ENCODE data around the gene OBSL1. TPM values are rescaled to one million over a fixed set of nuclear protein-coding genes. Genes with fewer than 3 reads are reported as not detected.

OBSL1 gene
- total and polyA plus RNA-seq, 10 of the 15 experiments (the other 5 are each of a cell fraction or from before 2014, with no cell fraction given), result 0.14 to 0.77 TPM; not detected in 8

GRCh38 chr2:219502618-219503017 is 68.7 kb downstream of the OBSL1 start:
- H3K4me2 ChIP-seq (ENCODE audit: control insufficient read depth, insufficient read depth), result no peak overlapping the region
- H3K27ac ChIP-seq (ENCODE audit: control insufficient read depth, insufficient read depth), result no peak overlapping the region
- no peak for ATAC-seq
- POLR2A ChIA-PET, result no interaction called here
- peaks cover 0 to 7% of the 10 kb centered on the region in 2 experiments; a peak in 2 of 4 replicates for H3K36me3 ChIP-seq (ENCODE audit: control insufficient read depth in 2 of 2, insufficient read depth in 2 of 2, low read length in 1 of 2)
- BruUV-seq (replicated peaks), result no TSS peak
- no peak overlapping the region for H3K9ac ChIP-seq (ENCODE audit: control insufficient read depth, insufficient read depth, low read length)
- no peaks in the 10 kb centered on the region; the same call in 2 of the 3 replicates for H3K9me3 ChIP-seq (replicated peaks; ENCODE audit: control insufficient read depth, insufficient read depth, low read length)
- SMC1A ChIA-PET (ENCODE audit: uncharacterized antibody, unreplicated experiment), result no interaction called here
- intact Hi-C loops (cut with micrococcal nuclease; ENCODE audit: unreplicated experiment), result no loop called here
- H2AFZ ChIP-seq (ENCODE audit: control insufficient read depth, low read depth, low read length), result no peak overlapping the region
- peaks cover 11% of the 10 kb centered on the region for H3K79me2 ChIP-seq (ENCODE audit: control insufficient read depth, insufficient read depth, low read length)
- H3K4me1 ChIP-seq (ENCODE audit: control insufficient read depth, insufficient read depth, low read length), result peaks cover 12% of the 10 kb centered on the region
- FAIRE-seq, result no peak
- H4K20me1 ChIP-seq (ENCODE audit: control insufficient read depth, insufficient read depth), result no peaks in the 10 kb centered on the region
- no peaks in the 10 kb centered on the region; a peak in 1 of 4 replicates for H3K27me3 ChIP-seq (replicated peaks in 1 of 2; ENCODE audit: control insufficient read depth in 2 of 2, insufficient read depth in 2 of 2, low read length in 1 of 2)
- RAD21 ChIA-PET (ENCODE audit: unreplicated experiment), result no interaction called here
- no peak for DNase-seq (ENCODE audit: low read depth, low spot score)
- no peak overlapping the region for H3K4me3 ChIP-seq
- in situ Hi-C loops (cut with MboI), result no loop called here
- CTCF ChIA-PET, result no interaction called here
- TF ChIP-seq ZNF687 (IDR thresholded peaks at IDR 0.05) (no peak), NKRF (conservative IDR thresholded peaks at IDR 0.05) (no peak), TAF1 (IDR thresholded peaks at IDR 0.05; ENCODE audit: borderline replicate concordance, low read depth, low read length) (no peak), IRF3 (IDR thresholded peaks at IDR 0.05) (no peak), SMAD5 (IDR thresholded peaks at IDR 0.05; ENCODE audit: low read depth) (no peak), RELB (IDR thresholded peaks at IDR 0.05; ENCODE audit: low read depth) (no peak), BCLAF1 (IDR thresholded peaks at IDR 0.05) (no peak), MYB (IDR thresholded peaks at IDR 0.05; ENCODE audit: borderline replicate concordance, low read depth, low read length) (no peak), KLF5 (IDR thresholded peaks at IDR 0.05; ENCODE audit: partially characterized antibody) (no peak), JUND (IDR thresholded peaks at IDR 0.05; ENCODE audit: low read depth, low read length) (no peak), MLLT1 (IDR thresholded peaks at IDR 0.05) (no peak)
